Naive thymus-derived CD4-positive, alpha-beta T cell (primary cell): ENCODE measurements around the gene FFAR4. TPM values are rescaled to one million over a fixed set of nuclear protein-coding genes. Genes with fewer than 3 reads are reported as not detected.

Experiments used
- ATAC-seq: fragments of 150-1000 bp; cut with Tn5 transposase; 2 replicates; pipeline ENCODE4 v1.10.0; 2021; ENCODE audit warnings: mild to moderate bottlenecking, moderate library complexity
- CTCF ChIA-PET: fragments of 350-600 bp; sonication (Branson Sonifier 250); formaldehyde crosslinking; loops from one replicate; lab custom pipeline; 2021; ENCODE audit warnings: antibody characterized with exemption; lab: Charles Lee
- POLR2A ChIA-PET: fragments of 350-600 bp; sonication (Branson Sonifier 250); formaldehyde crosslinking; loops from one replicate; lab custom pipeline; 2021; ENCODE audit warnings: antibody characterized with exemption, inconsistent platforms; lab: Charles Lee
- DNase-seq, 9 donors: peaks; one replicate each; pipeline versions ENCODE4 v3.0.0 to v3.0.0-alpha.2; 2020 to 2022; ENCODE audit warnings: mixed read lengths in 1 of 9
- H3K27ac ChIP-seq: one replicate; pipeline ENCODE4 v1.7.0; 2013; ENCODE audit warnings: mild to moderate bottlenecking, low read depth, low read length, moderate library complexity
- H3K27me3 ChIP-seq, 2 donors: one replicate each; pipeline ENCODE4 v1.7.0; 2013; ENCODE audit warnings: low read length in 2 of 2, mild to moderate bottlenecking in 2 of 2, moderate library complexity in 2 of 2; ENCODE audit not compliant: control insufficient read depth in 2 of 2, insufficient read depth in 2 of 2
- H3K36me3 ChIP-seq, 3 experiments: 1 replicate in 2 of 3; 2 replicates in 1 of 3; pipeline ENCODE4 v1.7.0; 2013; ENCODE audit warnings: low read length in 3 of 3, mild to moderate bottlenecking in 3 of 3, moderate library complexity in 1 of 3; ENCODE audit not compliant: insufficient read depth in 3 of 3, control insufficient read depth in 2 of 3
- H3K4me1 ChIP-seq, 2 donors: one replicate each; pipeline ENCODE4 v1.7.0; 2013; ENCODE audit warnings: low read length in 2 of 2, mild to moderate bottlenecking in 2 of 2, moderate library complexity in 1 of 2; ENCODE audit not compliant: control insufficient read depth in 2 of 2, insufficient read depth in 2 of 2
- H3K4me3 ChIP-seq: 2 replicates; pipeline ENCODE4 v1.7.0; 2013; ENCODE audit warnings: mild to moderate bottlenecking, low read length
- H3K9me3 ChIP-seq, 3 experiments: 1 replicate in 2 of 3; 2 replicates in 1 of 3; pipeline ENCODE4 v1.7.0; 2013; ENCODE audit warnings: low read length in 3 of 3; ENCODE audit not compliant: control insufficient read depth in 2 of 3
- H3K27ac Mint-ChIP-seq, 9 donors: one replicate each; pipeline ENCODE4 v1.8.0; 2020 to 2022; ENCODE audit warnings: mixed read lengths in 9 of 9, mild to moderate bottlenecking in 8 of 9, moderate library complexity in 5 of 9, inconsistent platforms in 2 of 9
- H3K27me3 Mint-ChIP-seq, 5 donors: one replicate each; pipeline ENCODE4 v1.8.0; 2021 to 2022; ENCODE audit warnings: mixed read lengths in 5 of 5, mild to moderate bottlenecking in 1 of 5
- H3K36me3 Mint-ChIP-seq, 5 donors: one replicate each; pipeline ENCODE4 v1.8.0; 2020 to 2022; ENCODE audit warnings: mixed read lengths in 5 of 5, mild to moderate bottlenecking in 3 of 5, inconsistent platforms in 1 of 5
- H3K4me1 Mint-ChIP-seq, 7 donors: one replicate each; pipeline ENCODE4 v1.8.0; 2020 to 2022; ENCODE audit warnings: mixed read lengths in 7 of 7, mild to moderate bottlenecking in 3 of 7, inconsistent platforms in 1 of 7
- H3K4me3 Mint-ChIP-seq, 10 donors: one replicate each; pipeline ENCODE4 v1.8.0; 2020 to 2022; ENCODE audit warnings: mild to moderate bottlenecking in 10 of 10, mixed read lengths in 10 of 10, moderate library complexity in 6 of 10, inconsistent platforms in 2 of 10
- H3K9me3 Mint-ChIP-seq, 11 donors: one replicate each; pipeline ENCODE4 v1.8.0; 2020 to 2022; ENCODE audit warnings: mixed read lengths in 11 of 11, mild to moderate bottlenecking in 4 of 11, inconsistent platforms in 1 of 11, moderate library complexity in 1 of 11
- intact Hi-C, 2 donors: fragments of 100-400 bp; cut with micrococcal nuclease; formaldehyde crosslinking; loops; one replicate each; pipeline ENCODE4 v1.15.1; 2023
- polyA plus RNA-seq, 2 donors: library from polyadenylated mRNA; unstranded; fragments of 300-500 nt; fragmentation: Illumina TruSeq; gene quantifications; one replicate each; pipeline ENCODE4 v1.2.3, GENCODE V29; 2021
- total RNA-seq, 6 experiments: library from RNA in 5 of 6; stranded (reverse) in 5 of 6; gene quantifications; 1 replicate in 5 of 6; 2 replicates in 1 of 6; pipeline ENCODE4 v1.2.3 and lab custom pipeline; 2021 to 2026

FFAR4 gene
- total and polyA plus RNA-seq, 7 experiments from 2014 or later, result not detected

DNA sequence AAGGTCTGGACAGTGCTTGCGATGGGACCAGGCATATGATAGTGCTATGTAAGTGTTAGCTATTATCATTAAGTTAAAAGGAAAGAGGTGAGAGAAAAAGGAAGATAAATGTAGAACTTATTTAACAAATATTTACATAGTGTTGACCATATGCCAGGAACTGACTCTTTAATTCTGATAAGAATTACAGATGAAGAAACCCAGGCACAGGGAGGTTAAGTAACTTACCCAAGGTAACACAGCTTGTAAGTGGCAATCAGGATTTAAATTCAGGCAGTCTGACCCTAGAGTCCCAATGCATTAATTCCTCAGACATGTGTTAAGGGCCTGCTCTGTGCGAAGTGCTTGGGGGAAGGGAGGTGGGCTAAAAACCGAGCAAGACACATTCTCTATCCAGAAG is 11.1 kb downstream of the FFAR4 start:
- Mint-ChIP-seq H3K4me1 (peaks cover 5 to 11% (median 9%) of the 10 kb centered on the region in 7 donors), H3K4me3 (no peak overlapping the region), H3K27me3 (peaks cover 17 to 31% (median 22%) of the 10 kb centered on the region in 5 donors), H3K36me3 (peaks cover 0 to 9% (median 4%) of the 10 kb centered on the region in 5 donors), H3K9me3 (peaks cover 0 to 27% (median 10%) of the 10 kb centered on the region in 11 donors), H3K27ac (no peak overlapping the region)
- Histone ChIP-seq H3K4me3 (no peak overlapping the region), H3K27me3 (peaks cover 0 to 3% of the 10 kb centered on the region in 2 donors), H3K36me3 (no peaks in the 10 kb centered on the region), H3K9me3 (peaks cover 0 to 11% (median 0%) of the 10 kb centered on the region in 3 experiments), H3K4me1 (no peaks in the 10 kb centered on the region), H3K27ac (no peak overlapping the region)
- CTCF ChIA-PET, result no interaction called here
- no peak for ATAC-seq
- intact Hi-C loops, result no loop called here
- POLR2A ChIA-PET, result no interaction called here
- DNase-seq, result no peak

DNA sequence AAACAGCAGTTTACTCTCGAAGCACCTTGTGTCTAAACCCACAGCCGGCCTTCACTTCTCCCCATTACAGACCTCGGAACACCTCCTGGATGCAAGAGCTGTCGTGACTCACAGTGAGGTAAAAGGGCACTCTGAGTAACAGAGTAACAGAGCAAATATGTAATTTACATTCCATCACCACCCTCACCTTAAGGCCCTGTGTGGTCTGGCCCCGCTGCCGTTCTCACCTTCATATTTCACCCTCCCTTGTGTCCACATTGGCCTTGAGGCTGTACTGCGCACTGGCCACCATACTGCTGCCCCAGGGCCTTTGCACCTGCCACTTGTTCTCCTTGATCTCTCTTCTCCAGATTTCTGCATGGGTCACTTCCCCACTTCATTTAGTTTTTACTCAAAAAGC is 12.6 kb downstream of the FFAR4 start:
- Histone ChIP-seq H3K36me3 (no peaks in the 10 kb centered on the region), H3K4me1 (no peaks in the 10 kb centered on the region), H3K9me3 (peaks cover 0 to 11% (median 0%) of the 10 kb centered on the region in 3 experiments), H3K27me3 (no peaks in the 10 kb centered on the region), H3K4me3 (no peak overlapping the region), H3K27ac (no peak overlapping the region)
- Mint-ChIP-seq H3K36me3 (peaks cover 0 to 9% (median 4%) of the 10 kb centered on the region in 5 donors), H3K4me1 (no peaks in the 10 kb centered on the region), H3K4me3 (no peak overlapping the region), H3K27me3 (peaks cover 6 to 18% (median 16%) of the 10 kb centered on the region in 5 donors), H3K9me3 (peaks cover 0 to 27% (median 10%) of the 10 kb centered on the region in 11 donors), H3K27ac (no peak overlapping the region)
- intact Hi-C loops, result no loop called here
- no peak for ATAC-seq
- no peak for DNase-seq
- ChIA-PET CTCF (interaction anchor here (1.1 kb wide), 1 partner anchor 10 kb away, joined by 3 read pairs; no protein-coding TSS in a partner anchor), POLR2A (no interaction called here)

DNA sequence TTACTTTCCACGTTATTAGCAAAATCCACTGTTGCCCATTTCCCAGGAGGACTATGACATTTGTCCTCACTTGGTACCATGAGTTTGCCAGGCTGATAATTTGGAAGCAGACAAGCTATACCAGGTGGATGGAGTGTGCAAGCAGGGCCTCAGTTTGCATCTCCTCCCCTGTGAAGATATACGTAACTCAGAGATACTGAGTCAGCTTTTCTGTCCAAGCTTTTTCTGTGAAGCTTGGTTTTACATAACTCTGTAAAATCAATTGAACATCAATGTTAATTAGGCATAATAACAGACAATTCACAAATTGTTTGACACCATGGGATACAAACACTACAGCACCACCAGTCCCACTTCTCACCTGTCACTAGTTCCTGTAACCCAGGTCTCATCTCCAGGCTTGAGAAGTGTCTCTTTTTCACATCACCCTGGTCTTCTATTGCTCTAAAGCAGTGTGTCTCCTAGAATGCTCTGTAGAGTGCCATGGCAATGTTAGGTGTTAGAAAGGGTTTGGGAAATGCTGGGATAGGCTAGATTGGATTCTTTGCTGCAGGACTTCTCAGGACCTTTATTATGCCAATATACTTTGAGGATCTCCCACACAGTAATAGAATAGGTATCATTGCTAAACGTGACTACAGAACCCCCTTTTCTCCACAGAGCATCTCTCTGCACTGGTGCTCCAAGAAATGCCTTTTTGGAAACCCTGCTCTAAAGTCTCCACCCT is 13.7 kb downstream of the FFAR4 start:
- Mint-ChIP-seq H3K9me3 (peaks cover 0 to 27% (median 10%) of the 10 kb centered on the region in 11 donors), H3K4me3 (no peak overlapping the region), H3K36me3 (peaks cover 0 to 9% (median 4%) of the 10 kb centered on the region in 5 donors), H3K27me3 (peaks cover 4 to 21% (median 15%) of the 10 kb centered on the region in 5 donors), H3K27ac (no peak overlapping the region), H3K4me1 (no peaks in the 10 kb centered on the region)
- Histone ChIP-seq H3K4me3 (no peak overlapping the region), H3K9me3 (peaks cover 0 to 11% (median 0%) of the 10 kb centered on the region in 3 experiments), H3K27ac (no peak overlapping the region), H3K36me3 (no peaks in the 10 kb centered on the region), H3K4me1 (no peaks in the 10 kb centered on the region), H3K27me3 (no peaks in the 10 kb centered on the region)
- ChIA-PET CTCF (interaction anchor here (1.1 kb wide), 1 partner anchor 9 kb away, joined by 3 read pairs; no protein-coding TSS in a partner anchor), POLR2A (no interaction called here)
- DNase-seq (no peak), ATAC-seq (no peak)
- intact Hi-C loops, result no loop called here

DNA sequence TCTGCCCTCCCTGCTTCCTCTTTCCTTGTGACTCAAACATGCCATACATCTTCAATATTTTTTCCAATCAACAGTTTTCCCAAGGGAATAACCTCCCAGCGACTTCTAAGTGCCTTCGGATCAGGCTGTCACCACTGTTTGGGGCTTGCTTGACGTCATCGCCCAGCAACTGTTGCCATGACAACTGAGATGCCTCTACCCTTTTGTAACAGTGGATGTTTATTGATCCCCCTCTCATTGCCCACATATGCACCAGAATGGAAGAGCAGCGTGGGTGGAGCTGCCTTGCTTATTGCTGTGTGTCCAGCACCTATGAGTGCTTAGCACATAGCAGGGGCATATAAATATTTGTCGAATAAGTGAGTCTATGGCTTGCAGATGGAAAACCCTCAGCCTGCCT is 14.4 kb downstream of the FFAR4 start:
- Histone ChIP-seq H3K36me3 (no peaks in the 10 kb centered on the region), H3K4me1 (no peaks in the 10 kb centered on the region), H3K9me3 (peaks cover 0 to 11% (median 0%) of the 10 kb centered on the region in 3 experiments), H3K27ac (no peak overlapping the region), H3K4me3 (no peak overlapping the region), H3K27me3 (no peaks in the 10 kb centered on the region)
- H3K36me3 Mint-ChIP-seq, result peaks cover 0 to 9% (median 4%) of the 10 kb centered on the region in 5 donors
- no peaks in the 10 kb centered on the region for H3K4me1 Mint-ChIP-seq
- H3K9me3 Mint-ChIP-seq, result peaks cover 0 to 27% (median 10%) of the 10 kb centered on the region in 11 donors
- POLR2A ChIA-PET, result no interaction called here
- CTCF ChIA-PET, result no interaction called here
- ATAC-seq (no peak), DNase-seq (no peak)
- H3K4me3 Mint-ChIP-seq, result no peak overlapping the region
- intact Hi-C loops, result no loop called here
- peaks cover 4 to 22% (median 15%) of the 10 kb centered on the region in 5 donors for H3K27me3 Mint-ChIP-seq
- H3K27ac Mint-ChIP-seq, result no peak overlapping the region

DNA sequence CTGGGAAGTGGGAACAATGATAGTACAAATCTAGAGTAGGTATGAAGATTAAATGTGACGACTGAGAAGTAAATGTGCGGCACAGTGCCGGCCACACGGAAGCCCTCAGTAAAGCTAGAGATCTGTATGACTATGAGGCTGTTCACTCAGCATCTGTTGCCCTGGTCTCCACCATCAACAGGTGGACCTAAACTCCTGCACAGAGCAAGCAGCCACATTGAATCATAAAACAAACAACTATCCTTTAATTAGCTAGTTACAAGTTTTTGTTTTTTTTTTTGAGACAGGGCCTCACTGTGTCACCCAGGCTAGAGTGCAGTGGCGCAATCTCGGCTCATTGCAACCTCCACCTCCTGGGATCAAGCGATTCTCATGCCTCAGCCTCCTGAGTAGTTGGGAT is 18.0 kb downstream of the FFAR4 start:
- Histone ChIP-seq H3K36me3 (no peaks in the 10 kb centered on the region), H3K4me3 (no peak overlapping the region), H3K9me3 (peaks cover 0 to 11% (median 0%) of the 10 kb centered on the region in 3 experiments), H3K27me3 (no peaks in the 10 kb centered on the region), H3K4me1 (no peaks in the 10 kb centered on the region), H3K27ac (no peak overlapping the region)
- Mint-ChIP-seq H3K9me3 (peaks cover 0 to 16% (median 8%) of the 10 kb centered on the region in 11 donors), H3K27me3 (peaks cover 0 to 24% (median 14%) of the 10 kb centered on the region in 5 donors), H3K36me3 (peaks cover 0 to 7% (median 0%) of the 10 kb centered on the region in 5 donors), H3K27ac (no peak overlapping the region), H3K4me3 (no peak overlapping the region), H3K4me1 (no peaks in the 10 kb centered on the region)
- ATAC-seq (no peak), DNase-seq (no peak)
- ChIA-PET CTCF (no interaction called here), POLR2A (no interaction called here)
- intact Hi-C loops, result no loop called here

DNA sequence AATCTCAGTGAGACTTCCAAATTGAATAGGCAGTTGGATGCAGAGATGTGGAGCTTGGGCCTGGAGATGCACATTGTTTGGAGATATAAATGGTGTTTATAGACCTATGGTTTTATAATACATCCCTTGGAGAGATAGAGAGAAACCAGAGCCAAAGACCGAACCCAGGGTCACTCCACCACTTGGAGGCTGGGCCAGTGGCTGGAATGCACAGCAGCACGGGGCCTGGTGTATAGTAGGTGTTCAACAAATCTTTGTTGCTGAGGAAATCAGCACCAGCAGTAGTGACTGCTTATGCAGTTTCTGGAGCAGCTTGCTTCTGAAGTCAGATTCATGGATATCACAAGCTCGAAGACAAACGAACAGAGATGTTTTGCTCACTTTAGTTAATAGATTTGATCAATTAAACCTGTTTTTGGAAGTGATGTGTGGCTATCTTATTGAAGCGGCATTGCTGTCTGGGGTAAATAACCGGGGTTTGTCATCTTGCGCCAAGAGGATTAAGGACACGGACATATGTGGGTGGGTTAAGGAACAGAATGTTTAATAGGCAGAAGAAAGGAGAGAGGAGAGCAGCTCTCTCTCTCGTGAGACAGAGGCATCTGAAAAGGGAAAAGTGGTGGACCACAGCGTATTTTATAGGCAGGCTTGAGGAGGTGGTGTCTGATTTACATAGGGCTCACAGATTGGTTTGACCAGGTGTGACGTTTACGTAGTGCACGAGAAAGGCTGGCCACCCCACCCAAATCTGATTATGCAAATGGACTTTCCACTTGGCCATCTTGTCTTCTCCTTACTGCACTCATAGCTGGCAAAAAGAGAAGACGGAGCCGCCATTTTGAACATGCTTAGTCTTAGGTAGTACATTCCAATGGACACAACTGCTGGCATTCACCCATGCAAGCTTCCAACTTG is 23.4 kb downstream of the FFAR4 start:
- Histone ChIP-seq H3K4me1 (no peaks in the 10 kb centered on the region), H3K9me3 (no peaks in the 10 kb centered on the region), H3K4me3 (no peak overlapping the region), H3K36me3 (no peaks in the 10 kb centered on the region), H3K27me3 (no peaks in the 10 kb centered on the region), H3K27ac (no peak overlapping the region)
- no peak overlapping the region for H3K4me3 Mint-ChIP-seq
- no peaks in the 10 kb centered on the region for H3K36me3 Mint-ChIP-seq
- no peak for ATAC-seq
- H3K4me1 Mint-ChIP-seq, result no peaks in the 10 kb centered on the region
- no peak overlapping the region for H3K27ac Mint-ChIP-seq
- intact Hi-C loops, result no loop called here
- POLR2A ChIA-PET, result no interaction called here
- no peak for DNase-seq
- H3K27me3 Mint-ChIP-seq, result peaks cover 0 to 18% (median 4%) of the 10 kb centered on the region in 5 donors
- CTCF ChIA-PET, result interaction anchor here (0.9 kb wide), 1 partner anchor 11 kb away, joined by 3 read pairs; no protein-coding TSS in a partner anchor
- H3K9me3 Mint-ChIP-seq, result peaks cover 0 to 2% (median 0%) of the 10 kb centered on the region in 11 donors
